Panc1 (cell line): ENCODE measurements around the gene MIX23.

Experiments
- POLR2AphosphoS5 ChIP-seq: IDR thresholded peaks from 2 replicates; pipeline ENCODE4 v1.6.1; 2012; ENCODE audit warnings: mild to moderate bottlenecking, low read depth, low read length, moderate library complexity
- TCF7L2 ChIP-seq: IDR thresholded peaks from 2 replicates; pipeline ENCODE4 v1.6.1; 2011; ENCODE audit warnings: mild to moderate bottlenecking, low read depth, low read length, inconsistent platforms
- TF ChIP-seq, protein P1 (sequence below): fragments of 450-650 bp; IDR thresholded peaks from 2 replicates; pipeline ENCODE4 v1.5.1; 2017; ENCODE audit warnings: mild to moderate bottlenecking

DNA sequence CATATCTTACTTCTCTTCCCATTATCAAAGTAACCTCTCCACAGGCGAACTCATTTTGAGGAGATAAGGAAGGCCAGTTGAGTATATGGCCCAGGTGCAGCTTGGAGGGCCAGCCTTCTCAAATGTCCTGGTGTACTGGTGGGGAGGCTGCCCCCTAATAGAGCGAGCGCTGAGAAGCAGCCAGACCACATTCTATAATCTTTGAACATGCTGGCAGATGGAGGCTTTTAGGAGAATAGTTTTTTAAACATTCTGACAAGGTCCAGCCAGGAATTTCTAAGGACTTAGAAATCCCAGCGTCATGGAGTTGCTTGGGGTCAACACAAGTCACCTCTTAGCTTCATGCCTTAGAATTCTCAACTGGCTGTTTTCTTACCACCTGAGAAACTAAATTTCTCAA lies 27.1 kb upstream of the MIX23 start:
- TF ChIP-seq, protein P1, sequence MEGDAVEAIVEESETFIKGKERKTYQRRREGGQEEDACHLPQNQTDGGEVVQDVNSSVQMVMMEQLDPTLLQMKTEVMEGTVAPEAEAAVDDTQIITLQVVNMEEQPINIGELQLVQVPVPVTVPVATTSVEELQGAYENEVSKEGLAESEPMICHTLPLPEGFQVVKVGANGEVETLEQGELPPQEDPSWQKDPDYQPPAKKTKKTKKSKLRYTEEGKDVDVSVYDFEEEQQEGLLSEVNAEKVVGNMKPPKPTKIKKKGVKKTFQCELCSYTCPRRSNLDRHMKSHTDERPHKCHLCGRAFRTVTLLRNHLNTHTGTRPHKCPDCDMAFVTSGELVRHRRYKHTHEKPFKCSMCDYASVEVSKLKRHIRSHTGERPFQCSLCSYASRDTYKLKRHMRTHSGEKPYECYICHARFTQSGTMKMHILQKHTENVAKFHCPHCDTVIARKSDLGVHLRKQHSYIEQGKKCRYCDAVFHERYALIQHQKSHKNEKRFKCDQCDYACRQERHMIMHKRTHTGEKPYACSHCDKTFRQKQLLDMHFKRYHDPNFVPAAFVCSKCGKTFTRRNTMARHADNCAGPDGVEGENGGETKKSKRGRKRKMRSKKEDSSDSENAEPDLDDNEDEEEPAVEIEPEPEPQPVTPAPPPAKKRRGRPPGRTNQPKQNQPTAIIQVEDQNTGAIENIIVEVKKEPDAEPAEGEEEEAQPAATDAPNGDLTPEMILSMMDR: no peak
- TF ChIP-seq POLR2AphosphoS5 (no peak), TCF7L2 (no peak)
